ENCODE measurements around the gene DOK3.

The DOK3 gene

GRCh38 chr5:177465044-177465443 is 44.6 kb downstream of the DOK3 start:
- CTCF ChIA-PET, result interaction anchor here (1.2 to 4.9 kb wide), 3 partner anchors 10 to 62 kb away, joined by 4 to 60 read pairs (median 11); no protein-coding TSS in a partner anchor
- H3K4me3 ChIP-seq (ENCODE audit: low read depth, low read length), result no peak overlapping the region
- no peak for DNase-seq (ENCODE audit: low read depth, low spot score)
- POLR2A ChIA-PET, result interaction anchor here (2.2 kb wide), 1 partner anchor 8 kb away, joined by 7 read pairs; no protein-coding TSS in a partner anchor
- TF ChIP-seq CTCF (IDR thresholded peaks at IDR 0.05; ENCODE audit: insufficient read depth, low read length, missing control alignments), result no peak

GRCh38 chr5:177462021-177462670 is 47.5 kb downstream of the DOK3 start:
- no peak for TF ChIP-seq CTCF (IDR thresholded peaks at IDR 0.05; ENCODE audit: insufficient read depth, low read length, missing control alignments)
- CTCF ChIA-PET, result interaction anchor here (1.1 to 1.4 kb wide), 2 partner anchors 11 to 73 kb away, joined by 3 to 4 read pairs; no protein-coding TSS in a partner anchor
- POLR2A ChIA-PET, result interaction anchor here (1.8 kb wide), 1 partner anchor 9 kb away, joined by 6 read pairs; no protein-coding TSS in a partner anchor
- no peak overlapping the region for H3K4me3 ChIP-seq (ENCODE audit: low read depth, low read length)
- DNase-seq (ENCODE audit: low read depth, low spot score), result no peak

- TF ChIP-seq CTCF (IDR thresholded peaks at IDR 0.05; ENCODE audit: insufficient read depth, low read length, missing control alignments), result no peak
- POLR2A ChIA-PET, result interaction anchor here (0.5 to 4.2 kb wide), 2 partner anchors 10 to 46 kb away, joined by 3 to 37 read pairs; no protein-coding TSS in a partner anchor
- CTCF ChIA-PET, result interaction anchor here (0.8 to 21.1 kb wide), 4 partner anchors 13 to 69 kb away, joined by 3 to 376 read pairs (median 86); partner anchors contain the start of genes DBN1, F12 and PFN3
- no peak overlapping the region for H3K4me3 ChIP-seq (ENCODE audit: low read depth, low read length)
- DNase-seq (ENCODE audit: low read depth, low spot score), result no peak
These were observed 49.6 kb downstream of the DOK3 start for GRCh38 chr5:177459819-177460628.

GRCh38 chr5:177459357-177459756 is 50.3 kb downstream of the DOK3 start:
- no peak for DNase-seq (ENCODE audit: low read depth, low spot score)
- TF ChIP-seq CTCF (IDR thresholded peaks at IDR 0.05; ENCODE audit: insufficient read depth, low read length, missing control alignments), result no peak
- CTCF ChIA-PET, result interaction anchor here (1.7 to 21.1 kb wide), 3 partner anchors 14 to 69 kb away, joined by 5 to 376 read pairs (median 168); partner anchors contain the start of genes DBN1, F12 and PFN3
- POLR2A ChIA-PET, result interaction anchor here (4.2 kb wide), 1 partner anchor 11 kb away, joined by 37 read pairs; no protein-coding TSS in a partner anchor
- H3K4me3 ChIP-seq (ENCODE audit: low read depth, low read length), result no peak overlapping the region

GRCh38 chr5:177458912-177459350 is 50.7 kb downstream of the DOK3 start:
- ChIA-PET POLR2A (interaction anchor here (4.2 kb wide), 1 partner anchor 11 kb away, joined by 37 read pairs; no protein-coding TSS in a partner anchor), CTCF (interaction anchor here (1.7 to 21.1 kb wide), 4 partner anchors 14 to 68 kb away, joined by 5 to 376 read pairs (median 128); partner anchors contain the start of genes DBN1, F12, PFN3 and PRR7)
- no peak for TF ChIP-seq CTCF (IDR thresholded peaks at IDR 0.05; ENCODE audit: insufficient read depth, low read length, missing control alignments)
- no peak overlapping the region for H3K4me3 ChIP-seq (ENCODE audit: low read depth, low read length)
- no peak for DNase-seq (ENCODE audit: low read depth, low spot score)

All from AG04449 (cell line).